Fibroblast of lung (primary cell): ENCODE data around the gene SMC3. TPM values are rescaled to one million over a fixed set of nuclear protein-coding genes. Genes with fewer than 3 reads are reported as not detected.

Source experiments
- DNase-seq, 2 donors: peaks; one replicate each; pipeline versions ENCODE4 v3.0.0 to v3.0.0-alpha.2; 2010; ENCODE audit warnings: low read depth in 2 of 2
- H2AFZ ChIP-seq: 2 replicates; pipeline ENCODE4 v1.5.1; 2012; ENCODE audit warnings: low read length, control low read depth, inconsistent platforms
- H3K27ac ChIP-seq: 2 replicates; pipeline ENCODE4 v1.5.1; 2011; ENCODE audit warnings: low read length, control low read depth; ENCODE audit not compliant: insufficient read depth
- H3K27me3 ChIP-seq: 2 replicates; pipeline ENCODE4 v1.5.1; 2011; ENCODE audit warnings: mild to moderate bottlenecking, low read length; ENCODE audit not compliant: control insufficient read depth, insufficient read depth
- H3K36me3 ChIP-seq: 2 replicates; pipeline ENCODE4 v1.5.1; 2011; ENCODE audit warnings: low read length; ENCODE audit not compliant: control insufficient read depth, insufficient read depth
- H3K4me1 ChIP-seq: 2 replicates; pipeline ENCODE4 v1.5.1; 2011; ENCODE audit warnings: low read length; ENCODE audit not compliant: control insufficient read depth, insufficient read depth; ENCODE audit errors: extremely low read depth
- H3K4me2 ChIP-seq: 2 replicates; pipeline ENCODE4 v1.5.1; 2011; ENCODE audit warnings: low read length, control low read depth; ENCODE audit not compliant: insufficient read depth; ENCODE audit errors: extremely low read depth
- H3K4me3 ChIP-seq, 4 experiments: fragments of 200-600 bp in 1 of 4; sonication (generic) in 1 of 4; replicated peaks in 1 of 4; 2 replicates each; pipeline ENCODE4 v1.5.1; 2011 to 2016; ENCODE audit warnings: low read length in 4 of 4, low read depth in 3 of 4, mild to moderate bottlenecking in 3 of 4, control low read depth in 2 of 4, inconsistent platforms in 1 of 4, mixed read lengths in 1 of 4; ENCODE audit not compliant: insufficient read depth in 1 of 4; ENCODE audit errors: control extremely low read depth in 1 of 4
- H3K79me2 ChIP-seq: 2 replicates; pipeline ENCODE4 v1.5.1; 2012; ENCODE audit warnings: mild to moderate bottlenecking, low read length, inconsistent platforms; ENCODE audit not compliant: control insufficient read depth, insufficient read depth
- H3K9ac ChIP-seq: 2 replicates; pipeline ENCODE4 v1.5.1; 2011; ENCODE audit warnings: mild to moderate bottlenecking, low read length, control low read depth; ENCODE audit not compliant: insufficient read depth
- H3K9me3 ChIP-seq: 2 replicates; pipeline ENCODE4 v1.5.1; 2012; ENCODE audit warnings: low read depth, low read length; ENCODE audit not compliant: control insufficient read depth, insufficient read depth
- H4K20me1 ChIP-seq: 2 replicates; pipeline ENCODE4 v1.5.1; 2011; ENCODE audit warnings: low read length; ENCODE audit not compliant: control insufficient read depth, insufficient read depth; ENCODE audit errors: extremely low read depth
- EZH2 ChIP-seq: IDR thresholded peaks from 2 replicates; pipeline ENCODE4 v1.5.1; 2012; ENCODE audit warnings: low read length, control low read depth, mild to moderate bottlenecking; ENCODE audit errors: missing control alignments
- polyA plus RNA-seq, 2 donors: library from polyadenylated mRNA; depleted of rRNA in 1 of 2; stranded (reverse) in 1 of 2; unstranded in 1 of 2; fragments of >200 nt; gene quantifications; 2 replicates each; pipeline ENCODE4 v1.2.1, GENCODE V29; 2011 to 2012; ENCODE audit warnings: missing spikeins in 1 of 2
- total RNA-seq: library from RNA; depleted of rRNA; stranded (reverse); fragments of >200 nt; gene quantifications from 2 replicates; pipeline ENCODE4 v1.2.1, GENCODE V29; 2014
- TF ChIP-seq, protein P1 (sequence below), 2 donors: IDR thresholded peaks in 1 of 2; conservative IDR thresholded peaks in 1 of 2; 1 replicate in 1 of 2; 2 replicates in 1 of 2; pipeline ENCODE4 v1.5.1; 2011 to 2012; ENCODE audit warnings: low read length in 2 of 2, control low read depth in 1 of 2, inconsistent platforms in 1 of 2, low read depth in 1 of 2, mild to moderate bottlenecking in 1 of 2

Gene SMC3
- total and polyA plus RNA-seq, 2 donors (not counting 1 experiment from before 2014, with no cell fraction given), result 25.9 to 31.9 TPM

DNA sequence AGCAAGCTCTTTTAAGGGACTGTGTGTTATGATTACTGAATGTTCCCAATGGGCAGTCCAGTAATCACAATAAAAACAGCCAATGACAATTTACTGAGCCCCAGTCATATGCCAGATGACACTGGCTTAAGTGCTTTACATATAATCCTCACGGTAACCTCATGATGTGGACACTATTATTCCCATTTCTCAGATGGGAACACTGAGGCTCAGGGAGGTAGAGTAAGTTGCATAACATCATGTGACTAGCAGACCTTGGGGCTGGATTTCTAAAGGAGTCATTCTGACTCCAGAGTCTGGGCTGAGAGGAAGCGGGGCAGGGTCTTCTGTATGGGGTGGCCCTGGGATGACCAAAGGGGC lies 69.1 kb downstream of the SMC3 start:
- no peak overlapping the region for H3K4me2 ChIP-seq
- no peaks in the 10 kb centered on the region for H4K20me1 ChIP-seq
- no peak overlapping the region for H3K9ac ChIP-seq
- H2AFZ ChIP-seq, result no peak overlapping the region
- no peak for DNase-seq
- no peaks in the 10 kb centered on the region for H3K36me3 ChIP-seq
- peaks cover 10% of the 10 kb centered on the region for H3K27me3 ChIP-seq
- no peak overlapping the region for H3K4me3 ChIP-seq
- H3K27ac ChIP-seq, result no peak overlapping the region
- no peaks in the 10 kb centered on the region for H3K9me3 ChIP-seq
- TF ChIP-seq, protein P1, sequence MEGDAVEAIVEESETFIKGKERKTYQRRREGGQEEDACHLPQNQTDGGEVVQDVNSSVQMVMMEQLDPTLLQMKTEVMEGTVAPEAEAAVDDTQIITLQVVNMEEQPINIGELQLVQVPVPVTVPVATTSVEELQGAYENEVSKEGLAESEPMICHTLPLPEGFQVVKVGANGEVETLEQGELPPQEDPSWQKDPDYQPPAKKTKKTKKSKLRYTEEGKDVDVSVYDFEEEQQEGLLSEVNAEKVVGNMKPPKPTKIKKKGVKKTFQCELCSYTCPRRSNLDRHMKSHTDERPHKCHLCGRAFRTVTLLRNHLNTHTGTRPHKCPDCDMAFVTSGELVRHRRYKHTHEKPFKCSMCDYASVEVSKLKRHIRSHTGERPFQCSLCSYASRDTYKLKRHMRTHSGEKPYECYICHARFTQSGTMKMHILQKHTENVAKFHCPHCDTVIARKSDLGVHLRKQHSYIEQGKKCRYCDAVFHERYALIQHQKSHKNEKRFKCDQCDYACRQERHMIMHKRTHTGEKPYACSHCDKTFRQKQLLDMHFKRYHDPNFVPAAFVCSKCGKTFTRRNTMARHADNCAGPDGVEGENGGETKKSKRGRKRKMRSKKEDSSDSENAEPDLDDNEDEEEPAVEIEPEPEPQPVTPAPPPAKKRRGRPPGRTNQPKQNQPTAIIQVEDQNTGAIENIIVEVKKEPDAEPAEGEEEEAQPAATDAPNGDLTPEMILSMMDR (conservative IDR thresholded peaks at IDR 0.05 in 1 of 2, IDR thresholded peaks at IDR 0.05 in 1 of 2; ENCODE audit: low read depth in 1 of 2, low read length in 2 of 2), result no peak
- no peak for TF ChIP-seq EZH2
- no peaks in the 10 kb centered on the region for H3K4me1 ChIP-seq
- no peaks in the 10 kb centered on the region for H3K79me2 ChIP-seq

DNA sequence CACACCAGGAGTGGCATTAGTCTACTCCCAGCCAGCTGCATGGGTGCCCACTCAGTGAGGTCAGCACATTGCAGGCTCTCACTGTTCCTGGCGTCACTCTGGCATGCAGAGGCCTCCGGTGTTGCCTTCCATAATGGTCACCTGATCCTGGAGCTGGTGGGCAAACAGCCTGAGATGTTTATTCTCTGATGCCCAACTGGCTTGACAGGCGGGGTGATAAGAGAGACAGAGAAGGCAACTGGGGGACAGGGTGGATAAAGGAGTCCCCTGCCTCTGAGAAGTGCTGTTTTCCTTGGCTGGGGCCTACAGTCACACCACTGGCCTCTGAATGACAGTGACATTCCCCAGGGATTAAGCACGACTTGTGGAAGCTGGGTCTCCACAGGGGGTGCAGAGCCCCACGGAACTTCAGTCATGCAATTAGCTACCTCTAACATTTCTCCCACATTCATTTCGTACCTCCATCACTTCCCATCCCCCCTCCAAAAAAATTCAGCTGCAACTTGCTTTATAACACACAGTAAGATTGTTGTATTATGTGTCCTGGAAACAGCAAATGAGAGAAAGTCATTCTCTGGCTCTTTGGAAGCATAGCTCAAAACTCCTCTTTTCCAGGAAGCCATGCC lies 69.5 kb downstream of the SMC3 start:
- Histone ChIP-seq H3K36me3 (no peaks in the 10 kb centered on the region), H3K4me3 (no peak overlapping the region), H3K9ac (no peak overlapping the region), H3K79me2 (no peaks in the 10 kb centered on the region), H4K20me1 (no peaks in the 10 kb centered on the region), H3K4me1 (no peaks in the 10 kb centered on the region), H3K4me2 (no peak overlapping the region), H2AFZ (no peak overlapping the region), H3K9me3 (no peaks in the 10 kb centered on the region), H3K27ac (no peak overlapping the region), H3K27me3 (peaks cover 13% of the 10 kb centered on the region)
- TF ChIP-seq, protein P1 (conservative IDR thresholded peaks at IDR 0.05 in 1 of 2, IDR thresholded peaks at IDR 0.05 in 1 of 2; ENCODE audit: low read depth in 1 of 2, low read length in 2 of 2), result no peak
- TF ChIP-seq EZH2, result no peak
- DNase-seq, result no peak

DNA sequence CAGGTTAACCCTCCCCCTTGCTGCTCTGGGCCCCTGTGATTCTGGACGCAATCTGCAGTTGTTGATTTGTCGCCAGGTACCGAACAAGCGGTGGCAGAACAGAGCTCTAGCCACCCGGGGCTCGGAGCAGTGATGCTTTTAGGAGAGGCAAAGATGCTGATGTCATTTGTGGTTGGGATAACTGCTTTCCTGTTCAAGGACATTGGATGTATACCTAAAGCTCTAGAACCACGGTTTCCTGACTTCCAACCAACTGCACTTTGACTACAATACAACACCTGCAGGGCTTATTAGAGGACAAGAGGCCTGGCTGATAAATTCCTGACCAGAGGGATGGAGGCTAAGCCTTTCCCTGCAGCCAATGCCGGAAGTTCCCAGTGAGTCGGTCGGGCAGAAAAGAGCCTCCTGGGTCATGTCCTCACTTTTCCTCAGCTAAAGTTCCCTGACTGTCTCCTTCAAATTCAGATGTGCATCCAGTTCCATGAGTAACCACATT lies 70.1 kb downstream of the SMC3 start:
- Histone ChIP-seq H3K4me3 (no peak overlapping the region), H3K4me1 (no peaks in the 10 kb centered on the region), H3K9me3 (no peaks in the 10 kb centered on the region), H3K4me2 (no peak overlapping the region), H3K27me3 (peaks cover 19% of the 10 kb centered on the region), H3K36me3 (no peaks in the 10 kb centered on the region), H3K27ac (no peak overlapping the region), H2AFZ (no peak overlapping the region), H3K79me2 (no peaks in the 10 kb centered on the region), H4K20me1 (no peaks in the 10 kb centered on the region), H3K9ac (no peak overlapping the region)
- TF ChIP-seq, protein P1 (conservative IDR thresholded peaks at IDR 0.05 in 1 of 2, IDR thresholded peaks at IDR 0.05 in 1 of 2; ENCODE audit: low read depth in 1 of 2, low read length in 2 of 2), result no peak
- TF ChIP-seq EZH2, result no peak
- DNase-seq, result no peak
